Coronary artery (tissue), 2 donors: ENCODE results near the gene IFNB1.

Experiments used
- DNase-seq: peaks from one replicate; pipeline ENCODE4 v3.0.0-alpha.2; 2017; ENCODE audit warnings: low spot score
- H3K27ac ChIP-seq, 2 donors: fragments of 200-600 bp; sonication (generic); one replicate each; pipeline ENCODE4 v1.5.1; 2016 to 2019
- H3K4me3 ChIP-seq: fragments of 200-600 bp; sonication (generic); 2 replicates; pipeline ENCODE4 v1.5.1; 2016; ENCODE audit warnings: mild to moderate bottlenecking, moderate library complexity
- CTCF ChIP-seq: fragments of 200-600 bp; sonication (generic); IDR thresholded peaks from one replicate; pipeline ENCODE4 v1.5.1; 2019; ENCODE audit warnings: antibody characterized with exemption

Gene IFNB1

GRCh38 chr9:21085005-21085404, 7.3 kb upstream of the IFNB1 start:
- no peak for TF ChIP-seq CTCF

GRCh38 chr9:21084242-21084850, 6.6 kb upstream of the IFNB1 start:
- no peak overlapping the region for H3K4me3 ChIP-seq
- no peak for DNase-seq
- no peak for TF ChIP-seq CTCF
- H3K27ac ChIP-seq, result no peak overlapping the region

More at GRCh38 chr9:21085005-21085404, 7.3 kb upstream of the IFNB1 start:
- Histone ChIP-seq H3K4me3 (no peak overlapping the region), H3K27ac (no peak overlapping the region)
- no peak for DNase-seq

GRCh38 chr9:21082671-21083070, 4.9 kb upstream of the IFNB1 start:
- DNase-seq, result no peak
- TF ChIP-seq CTCF, result no peak
- Histone ChIP-seq H3K4me3 (no peak overlapping the region), H3K27ac (no peak overlapping the region)

GRCh38 chr9:21081999-21082398, 4.3 kb upstream of the IFNB1 start:
- TF ChIP-seq CTCF, result no peak
- H3K27ac ChIP-seq, result no peak overlapping the region
- DNase-seq, result no peak

GRCh38 chr9:21081451-21081850, 3.7 kb upstream of the IFNB1 start:
- no peak for DNase-seq
- no peak for TF ChIP-seq CTCF
- Histone ChIP-seq H3K27ac (no peak overlapping the region), H3K4me3 (no peak overlapping the region)

More at GRCh38 chr9:21081999-21082398, 4.3 kb upstream of the IFNB1 start:
- no peak overlapping the region for H3K4me3 ChIP-seq

- no peak overlapping the region for H3K4me3 ChIP-seq
- no peak for DNase-seq
- no peak for TF ChIP-seq CTCF
- H3K27ac ChIP-seq, result no peak overlapping the region
Measured at GRCh38 chr9:21080793-21081192, 3.1 kb upstream of the IFNB1 start.

- no peak for DNase-seq
- no peak overlapping the region for H3K4me3 ChIP-seq
- no peak for TF ChIP-seq CTCF
- no peak overlapping the region for H3K27ac ChIP-seq
Measured at GRCh38 chr9:21078702-21079101, 960 bp upstream of the IFNB1 start.
